K562 (cell line): Measurements from ENCODE around the gene ADAM10. TPM values are rescaled to one million over a fixed set of nuclear protein-coding genes. Genes with fewer than 3 reads are reported as not detected.

Experiments used
- ATAC-seq: fragments of 200-7000 bp; cut with Tn5 transposase; 3 replicates; pipeline ENCODE4 v1.9.1; 2020; ENCODE audit warnings: moderate library complexity
- BruUV-seq: library from RNA; stranded (reverse); fragments of 400-500 nt; replicated peaks from 2 replicates; lab custom pipeline; 2021; lab: Mats Ljungman, UMichigan
- CTCF ChIA-PET: fragments of 300-600 bp; formaldehyde crosslinking; extraction: SDS; loops from one replicate; lab custom pipeline; 2021; ENCODE audit warnings: low intra/inter-chr PET ratio; lab: Yijun Ruan, JAX
- POLR2A ChIA-PET: fragments of 300-600, 350-650 bp; sonication (Branson Sonifier 250); formaldehyde crosslinking; extraction: SDS; loops from one replicate; lab custom pipeline; 2021; ENCODE audit warnings: antibody characterized with exemption, inconsistent platforms; lab: Yijun Ruan, JAX
- DNase-seq, 4 experiments: peaks; one replicate each; pipeline versions ENCODE4 v3.0.0 to v3.0.0-alpha.2; 2011 to 2018; ENCODE audit warnings: low spot score in 3 of 4, mixed read lengths in 3 of 4; ENCODE audit errors: extremely low read depth in 1 of 4
- FAIRE-seq: peaks from 2 replicates; lab custom pipeline; 2011; peaks lifted over from hg19 to GRCh38; lab: Jason Lieb, UNC
- H2AFZ ChIP-seq: 2 replicates; pipeline ENCODE4 v1.6.0; 2011; ENCODE audit warnings: low read depth, low read length, control low read depth, inconsistent platforms
- H3K27ac ChIP-seq: fragments of 200-600 bp; 3 replicates; pipeline ENCODE4 v1.8.0; 2011; ENCODE audit warnings: low read depth, mild to moderate bottlenecking, control low read depth, inconsistent platforms, low read length, moderate library complexity, mixed read lengths; ENCODE audit errors: extremely low read depth
- H3K27me3 ChIP-seq, 2 experiments: fragments of 300-600 bp in 1 of 2; 2 replicates in 1 of 2; 3 replicates in 1 of 2; pipeline versions ENCODE4 v1.6.0 to v1.8.0; 2011; ENCODE audit warnings: inconsistent platforms in 2 of 2, low read length in 2 of 2, mild to moderate bottlenecking in 1 of 2, mixed read lengths in 1 of 2, moderate library complexity in 1 of 2; ENCODE audit not compliant: control insufficient read depth in 2 of 2, insufficient read depth in 2 of 2
- H3K36me3 ChIP-seq: fragments of 300-600 bp; 3 replicates; pipeline ENCODE4 v1.8.0; 2011; ENCODE audit warnings: mild to moderate bottlenecking, low read length, inconsistent platforms; ENCODE audit not compliant: control insufficient read depth, insufficient read depth
- H3K4me1 ChIP-seq, 2 experiments: fragments of 200-600 bp in 1 of 2; replicated peaks in 1 of 2; 2 replicates in 1 of 2; 3 replicates in 1 of 2; pipeline versions ENCODE4 v1.5.1 to v1.8.0; 2011; ENCODE audit warnings: inconsistent platforms in 2 of 2, low read length in 2 of 2, mild to moderate bottlenecking in 1 of 2, mixed read lengths in 1 of 2, moderate library complexity in 1 of 2; ENCODE audit not compliant: control insufficient read depth in 2 of 2, insufficient read depth in 2 of 2
- H3K4me2 ChIP-seq: 2 replicates; pipeline ENCODE4 v1.6.1; 2011; ENCODE audit warnings: low read length, control low read depth, inconsistent platforms, mixed read lengths; ENCODE audit not compliant: insufficient read depth
- H3K4me3 ChIP-seq: fragments of 200-600 bp; sonication (generic), shearing (Covaris generic); 2 replicates; pipeline ENCODE4 v1.5.1; 2016; ENCODE audit warnings: control low read depth, inconsistent platforms
- H3K79me2 ChIP-seq: fragments of 200-600 bp; 3 replicates; pipeline ENCODE4 v1.8.0; 2011; ENCODE audit warnings: low read length, inconsistent platforms; ENCODE audit not compliant: control insufficient read depth, insufficient read depth
- H3K9ac ChIP-seq, 2 experiments: 2 replicates each; pipeline versions ENCODE4 v1.6.0 to v1.6.1; 2011; ENCODE audit warnings: low read depth in 2 of 2, low read length in 2 of 2, control low read depth in 1 of 2, inconsistent platforms in 1 of 2, mild to moderate bottlenecking in 1 of 2, mixed read lengths in 1 of 2; ENCODE audit not compliant: insufficient read depth in 1 of 2
- H3K9me1 ChIP-seq: one replicate; pipeline ENCODE4 v1.6.0; 2011; ENCODE audit warnings: inconsistent platforms, mild to moderate bottlenecking, low read length, moderate library complexity; ENCODE audit not compliant: control insufficient read depth, insufficient read depth
- H3K9me3 ChIP-seq: replicated peaks from 2 replicates; pipeline ENCODE4 v1.5.1; 2011; ENCODE audit warnings: low read depth, low read length, inconsistent platforms; ENCODE audit not compliant: control insufficient read depth, insufficient read depth
- H4K20me1 ChIP-seq: replicated peaks from 2 replicates; pipeline ENCODE4 v1.6.1; 2011; ENCODE audit warnings: low read length, inconsistent platforms, mixed read lengths; ENCODE audit not compliant: control insufficient read depth, insufficient read depth
- WGBS: fragments of 100-300 bp; shearing (Covaris generic); methylation state at CpG from one replicate; pipeline ENCODE4 v1.1.6; 2016; ENCODE audit warnings: low coverage, mixed read lengths; ENCODE audit not compliant: insufficient coverage; ENCODE audit errors: missing lambda C conversion rate; 5-methylcytosine and 5-hydroxymethylcytosine counted together
- in situ Hi-C: fragments of 300-500 bp; cut with MboI; formaldehyde crosslinking; loops from 4 replicates; pipeline ENCODE4 v1.15.0; 2018; ENCODE audit warnings: inconsistent platforms, mixed read lengths
- intact Hi-C: fragments of 100-400 bp; cut with micrococcal nuclease; formaldehyde crosslinking; loops from 2 replicates; pipeline ENCODE4 v1.14.2; 2022
- polyA plus RNA-seq, 8 experiments: library from polyadenylated mRNA; depleted of rRNA in 4 of 8; stranded (reverse) in 5 of 8; unstranded in 3 of 8; fragments of >200 nt; fragmentation: Nextera tagmentation in 2 of 8; fragmentation: Illumina TruSeq in 1 of 8; extraction: Ambion mirVana in 2 of 8; extraction: Trizol in 1 of 8; gene quantifications; 2 replicates each; pipeline versions ENCODE4 v1.2.1 to v1.2.3, GENCODE V29; 2011 to 2014; ENCODE audit warnings: inconsistent platforms in 1 of 8, missing spikeins in 1 of 8
- total RNA-seq, 7 experiments: library from RNA; depleted of rRNA in 6 of 7; stranded (reverse); fragments of >200 nt in 6 of 7; fragmentation: Illumina TruSeq in 2 of 7; extraction: Trizol in 2 of 7; gene quantifications; 2 replicates each; pipeline versions ENCODE4 v1.2.1 to v1.2.3, GENCODE V29; 2011 to 2021; ENCODE audit warnings: low replicate concordance in 1 of 7
- TF ChIP-seq, protein P1 (sequence below): sonication (generic); IDR thresholded peaks from 2 replicates; pipeline ENCODE4 v1.6.1; 2016
- TF ChIP-seq, protein P2 (sequence below): fragments of 450-650 bp; IDR thresholded peaks from 2 replicates; pipeline ENCODE4 v1.6.1; 2018; ENCODE audit warnings: mild to moderate bottlenecking, low read depth; ENCODE audit not compliant: partially characterized antibody

Gene ADAM10
- total and polyA plus RNA-seq, 9 of the 15 experiments (the other 6 are each of a cell fraction or from before 2014, with no cell fraction given): 11.9 to 152 (median 57.3) TPM

- peak; percentile 58 for FAIRE-seq
- CTCF ChIA-PET: no interaction called here
- 11% methylated on average over 3 of the region's 3 CpGs for WGBS
These were observed 48.0 kb upstream of the ADAM10 start for GRCh38 chr15:58797505-58797904.

More at GRCh38 chr15:58797505-58797904, 48.0 kb upstream of the ADAM10 start:
- no peaks in the 10 kb centered on the region for H3K9me3 ChIP-seq
- no peak for DNase-seq
- TF ChIP-seq, protein P1, sequence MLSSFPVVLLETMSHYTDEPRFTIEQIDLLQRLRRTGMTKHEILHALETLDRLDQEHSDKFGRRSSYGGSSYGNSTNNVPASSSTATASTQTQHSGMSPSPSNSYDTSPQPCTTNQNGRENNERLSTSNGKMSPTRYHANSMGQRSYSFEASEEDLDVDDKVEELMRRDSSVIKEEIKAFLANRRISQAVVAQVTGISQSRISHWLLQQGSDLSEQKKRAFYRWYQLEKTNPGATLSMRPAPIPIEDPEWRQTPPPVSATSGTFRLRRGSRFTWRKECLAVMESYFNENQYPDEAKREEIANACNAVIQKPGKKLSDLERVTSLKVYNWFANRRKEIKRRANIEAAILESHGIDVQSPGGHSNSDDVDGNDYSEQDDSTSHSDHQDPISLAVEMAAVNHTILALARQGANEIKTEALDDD: peak; percentile 54; the same call in 1 of the 2 replicates
- TF ChIP-seq, protein P2, sequence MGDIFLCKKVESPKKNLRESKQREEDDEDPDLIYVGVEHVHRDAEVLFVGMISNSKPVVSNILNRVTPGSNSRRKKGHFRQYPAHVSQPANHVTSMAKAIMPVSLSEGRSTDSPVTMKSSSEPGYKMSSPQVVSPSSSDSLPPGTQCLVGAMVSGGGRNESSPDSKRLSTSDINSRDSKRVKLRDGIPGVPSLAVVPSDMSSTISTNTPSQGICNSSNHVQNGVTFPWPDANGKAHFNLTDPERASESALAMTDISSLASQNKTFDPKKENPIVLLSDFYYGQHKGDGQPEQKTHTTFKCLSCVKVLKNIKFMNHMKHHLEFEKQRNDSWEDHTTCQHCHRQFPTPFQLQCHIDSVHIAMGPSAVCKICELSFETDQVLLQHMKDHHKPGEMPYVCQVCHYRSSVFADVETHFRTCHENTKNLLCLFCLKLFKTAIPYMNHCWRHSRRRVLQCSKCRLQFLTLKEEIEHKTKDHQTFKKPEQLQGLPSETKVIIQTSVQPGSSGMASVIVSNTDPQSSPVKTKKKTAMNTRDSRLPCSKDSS: no peak
- H3K27me3 ChIP-seq: no peaks in the 10 kb centered on the region
- no peak overlapping the region for H3K4me3 ChIP-seq
- H3K9ac ChIP-seq: no peak overlapping the region
- peaks cover 5% of the 10 kb centered on the region for H3K36me3 ChIP-seq
- intact Hi-C loops (no loop called here), in situ Hi-C loops (no loop called here)
- no TSS peak for BruUV-seq
- H3K4me2 ChIP-seq: no peak overlapping the region
- H4K20me1 ChIP-seq: no peaks in the 10 kb centered on the region
- H3K79me2 ChIP-seq: peaks cover 4% of the 10 kb centered on the region; the same call in 1 of the 3 replicates
- 0 out of 3 replicates have a peak, but pooled peaks have one; percentile 39 for ATAC-seq
- no peak overlapping the region for H2AFZ ChIP-seq
- H3K4me1 ChIP-seq: no peaks in the 10 kb centered on the region; a peak in 1 of 5 replicates
- H3K9me1 ChIP-seq: no peaks in the 10 kb centered on the region
- no peak overlapping the region for H3K27ac ChIP-seq
- POLR2A ChIA-PET: no interaction called here
